Suprapubic skin (tissue), 4 donors: ENCODE data around the gene PLXNA1.

ENCODE experiments used
- EP300 ChIP-seq: sonication (generic); formaldehyde crosslinking; IDR thresholded peaks from one replicate; pipeline ENCODE4 v1.6.1; 2017; ENCODE audit warnings: antibody characterized with exemption
- POLR2A ChIP-seq, 2 donors: fragments of 450-650 bp; IDR thresholded peaks; one replicate each; pipeline ENCODE4 v1.6.1; 2017; ENCODE audit warnings: antibody characterized with exemption in 2 of 2, mild to moderate bottlenecking in 2 of 2, moderate library complexity in 2 of 2
- POLR2AphosphoS5 ChIP-seq, 3 donors: sonication (generic); formaldehyde crosslinking; IDR thresholded peaks; one replicate each; pipeline ENCODE4 v1.6.1; 2017; ENCODE audit warnings: antibody characterized with exemption in 3 of 3
- TF ChIP-seq, protein P1 (sequence below), 2 donors: fragments of 200-600 bp in 1 of 2; fragments of 450-650 bp in 1 of 2; sonication (generic) in 1 of 2; IDR thresholded peaks; one replicate each; pipeline ENCODE4 v1.5.1; 2016 to 2019; ENCODE audit warnings: antibody characterized with exemption in 2 of 2, mild to moderate bottlenecking in 1 of 2, moderate library complexity in 1 of 2

DNA sequence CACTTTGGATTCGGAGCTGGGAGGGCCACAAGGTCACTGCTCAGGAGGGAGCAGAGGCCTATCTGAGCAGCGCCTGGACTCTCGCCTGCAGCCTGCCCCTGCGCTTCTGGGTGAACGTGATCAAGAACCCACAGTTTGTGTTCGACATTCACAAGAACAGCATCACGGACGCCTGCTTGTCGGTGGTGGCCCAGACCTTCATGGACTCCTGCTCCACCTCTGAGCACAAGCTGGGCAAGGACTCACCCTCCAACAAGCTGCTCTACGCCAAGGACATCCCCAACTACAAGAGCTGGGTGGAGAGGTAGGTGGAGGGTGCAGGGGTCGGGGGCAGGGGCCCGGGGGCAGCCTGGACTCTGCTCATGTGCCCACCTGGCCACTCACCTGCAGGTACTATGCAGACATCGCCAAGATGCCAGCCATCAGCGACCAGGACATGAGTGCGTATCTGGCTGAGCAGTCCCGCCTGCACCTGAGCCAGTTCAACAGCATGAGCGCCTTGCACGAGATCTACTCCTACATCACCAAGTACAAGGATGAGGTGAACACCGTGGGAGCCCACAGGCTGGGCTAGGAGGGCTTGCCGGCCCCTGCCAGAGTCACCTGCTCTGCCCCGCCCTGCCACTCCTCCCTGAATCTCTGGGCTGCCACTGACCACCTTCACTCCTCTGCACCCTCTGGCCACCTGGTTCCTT, 49.5 kb downstream of the PLXNA1 start:
- TF ChIP-seq, protein P1, sequence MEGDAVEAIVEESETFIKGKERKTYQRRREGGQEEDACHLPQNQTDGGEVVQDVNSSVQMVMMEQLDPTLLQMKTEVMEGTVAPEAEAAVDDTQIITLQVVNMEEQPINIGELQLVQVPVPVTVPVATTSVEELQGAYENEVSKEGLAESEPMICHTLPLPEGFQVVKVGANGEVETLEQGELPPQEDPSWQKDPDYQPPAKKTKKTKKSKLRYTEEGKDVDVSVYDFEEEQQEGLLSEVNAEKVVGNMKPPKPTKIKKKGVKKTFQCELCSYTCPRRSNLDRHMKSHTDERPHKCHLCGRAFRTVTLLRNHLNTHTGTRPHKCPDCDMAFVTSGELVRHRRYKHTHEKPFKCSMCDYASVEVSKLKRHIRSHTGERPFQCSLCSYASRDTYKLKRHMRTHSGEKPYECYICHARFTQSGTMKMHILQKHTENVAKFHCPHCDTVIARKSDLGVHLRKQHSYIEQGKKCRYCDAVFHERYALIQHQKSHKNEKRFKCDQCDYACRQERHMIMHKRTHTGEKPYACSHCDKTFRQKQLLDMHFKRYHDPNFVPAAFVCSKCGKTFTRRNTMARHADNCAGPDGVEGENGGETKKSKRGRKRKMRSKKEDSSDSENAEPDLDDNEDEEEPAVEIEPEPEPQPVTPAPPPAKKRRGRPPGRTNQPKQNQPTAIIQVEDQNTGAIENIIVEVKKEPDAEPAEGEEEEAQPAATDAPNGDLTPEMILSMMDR (IDR thresholded peaks at IDR 0.05) = no peak
- no peak for TF ChIP-seq POLR2AphosphoS5 (IDR thresholded peaks at IDR 0.05)
- TF ChIP-seq POLR2A (IDR thresholded peaks at IDR 0.05) = no peak
- no peak for TF ChIP-seq EP300
